ENCODE data around the gene ME1. TPM values are rescaled to one million over a fixed set of nuclear protein-coding genes. Genes with fewer than 3 reads are reported as not detected.
A peak's percentile ranks its signal among the peaks of the same experiment; 100 is the strongest.
"Not testable (repeated sequence)": the region's sequence is repeated elsewhere in the genome, so short reads cannot be mapped to it uniquely, and the experiment has no call there.

The ME1 gene
- polyA plus RNA-seq, 2 of the 4 experiments (the other 2 are of a cell fraction) = 59.1 to 60.6 TPM

DNA sequence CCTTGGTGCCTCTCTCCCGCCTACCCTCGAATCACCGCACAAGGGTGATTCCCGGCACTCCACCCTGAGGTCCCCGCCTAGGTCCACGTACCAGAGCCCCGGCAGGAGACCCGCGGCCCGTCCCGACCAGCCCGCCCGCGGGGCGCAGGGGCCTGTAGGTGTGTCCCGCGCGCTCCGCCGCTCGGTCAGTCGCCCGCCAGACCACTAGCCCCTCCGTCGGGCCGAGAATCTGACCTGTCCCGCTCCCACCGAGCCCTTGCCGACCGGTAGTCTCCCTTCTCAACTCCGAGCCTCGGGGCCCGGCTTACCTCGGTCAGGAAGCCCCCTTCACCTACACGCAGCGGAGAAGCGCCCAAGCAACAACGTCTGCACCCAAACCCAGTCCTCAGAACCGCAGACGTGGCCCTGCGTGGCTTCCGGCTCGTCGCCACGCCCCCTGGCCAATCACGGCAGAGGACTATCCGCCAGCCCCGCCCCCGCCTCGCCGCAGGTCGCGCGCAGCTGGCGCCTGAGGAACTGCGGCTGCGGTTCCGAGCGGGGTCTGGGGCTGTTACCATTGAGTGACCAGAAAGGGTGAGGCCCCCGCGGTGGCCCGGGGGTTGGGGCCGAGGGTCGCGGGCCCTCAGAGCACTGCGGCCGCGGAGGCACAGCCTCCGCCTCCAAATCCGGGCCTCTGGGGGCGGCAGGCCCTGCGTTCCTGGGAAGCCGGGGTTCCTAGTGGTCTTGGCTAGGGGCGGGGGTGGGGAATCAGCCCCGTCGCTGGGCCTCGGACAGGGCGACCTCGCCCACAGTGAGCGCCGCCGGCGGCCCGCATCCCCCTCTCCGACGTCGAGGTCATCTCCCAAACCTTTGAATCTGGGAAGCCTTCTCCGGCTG lies 237.7 kb downstream of the ME1 start, which contains the start of the genes PGM3 and RWDD2A (continued):
- TF ChIP-seq TP53 (CRISPR knock-in tag; IDR thresholded peaks at IDR 0.05) (no peak), ZC3H11A (IDR thresholded peaks at IDR 0.05) (no peak), NPAS2 (CRISPR knock-in tag; IDR thresholded peaks at IDR 0.05; ENCODE audit: borderline replicate concordance) (no peak), BCL3 (IDR thresholded peaks at IDR 0.05) (0 out of 3 replicates have a peak, but pooled peaks have one; percentile 47), PHF8 (IDR thresholded peaks at IDR 0.05; ENCODE audit: borderline replicate concordance, low read depth) (peak; percentile 64), ZNF302 (CRISPR knock-in tag; IDR thresholded peaks at IDR 0.05) (no peak), EHF (CRISPR knock-in tag; IDR thresholded peaks at IDR 0.05) (no peak), FOSL2 (IDR thresholded peaks at IDR 0.05) (no peak), FOSL2 (CRISPR knock-in tag; IDR thresholded peaks at IDR 0.05) (no peak)
- TF ChIP-seq, protein P1, sequence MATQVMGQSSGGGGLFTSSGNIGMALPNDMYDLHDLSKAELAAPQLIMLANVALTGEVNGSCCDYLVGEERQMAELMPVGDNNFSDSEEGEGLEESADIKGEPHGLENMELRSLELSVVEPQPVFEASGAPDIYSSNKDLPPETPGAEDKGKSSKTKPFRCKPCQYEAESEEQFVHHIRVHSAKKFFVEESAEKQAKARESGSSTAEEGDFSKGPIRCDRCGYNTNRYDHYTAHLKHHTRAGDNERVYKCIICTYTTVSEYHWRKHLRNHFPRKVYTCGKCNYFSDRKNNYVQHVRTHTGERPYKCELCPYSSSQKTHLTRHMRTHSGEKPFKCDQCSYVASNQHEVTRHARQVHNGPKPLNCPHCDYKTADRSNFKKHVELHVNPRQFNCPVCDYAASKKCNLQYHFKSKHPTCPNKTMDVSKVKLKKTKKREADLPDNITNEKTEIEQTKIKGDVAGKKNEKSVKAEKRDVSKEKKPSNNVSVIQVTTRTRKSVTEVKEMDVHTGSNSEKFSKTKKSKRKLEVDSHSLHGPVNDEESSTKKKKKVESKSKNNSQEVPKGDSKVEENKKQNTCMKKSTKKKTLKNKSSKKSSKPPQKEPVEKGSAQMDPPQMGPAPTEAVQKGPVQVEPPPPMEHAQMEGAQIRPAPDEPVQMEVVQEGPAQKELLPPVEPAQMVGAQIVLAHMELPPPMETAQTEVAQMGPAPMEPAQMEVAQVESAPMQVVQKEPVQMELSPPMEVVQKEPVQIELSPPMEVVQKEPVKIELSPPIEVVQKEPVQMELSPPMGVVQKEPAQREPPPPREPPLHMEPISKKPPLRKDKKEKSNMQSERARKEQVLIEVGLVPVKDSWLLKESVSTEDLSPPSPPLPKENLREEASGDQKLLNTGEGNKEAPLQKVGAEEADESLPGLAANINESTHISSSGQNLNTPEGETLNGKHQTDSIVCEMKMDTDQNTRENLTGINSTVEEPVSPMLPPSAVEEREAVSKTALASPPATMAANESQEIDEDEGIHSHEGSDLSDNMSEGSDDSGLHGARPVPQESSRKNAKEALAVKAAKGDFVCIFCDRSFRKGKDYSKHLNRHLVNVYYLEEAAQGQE (IDR thresholded peaks at IDR 0.05) = no peak

GRCh38 chr6:83192456-83192855 lies 238.4 kb downstream of the ME1 start:
- Histone ChIP-seq H3K4me3 (peak overlapping the region; percentile 90), H3K9me3 (no peaks in the 10 kb centered on the region), H3K27ac (peak overlapping the region; percentile 82 to 95), H3K4me2 (peak overlapping the region; percentile 81), H3K4me1 (peaks cover 6% of the 10 kb centered on the region; the same call in 1 of the 3 replicates)
- no peak for FAIRE-seq
- 5% methylated on average over 4 of the region's 4 CpGs for WGBS (ENCODE audit: missing lambda C conversion rate)
- ChIA-PET CTCF (no interaction called here), POLR2A (no interaction called here)
- DNase-seq (ENCODE audit: low read depth in 1 of 2, low spot score in 1 of 2) = no peak
- no peak for ATAC-seq
- TF ChIP-seq, protein P2, sequence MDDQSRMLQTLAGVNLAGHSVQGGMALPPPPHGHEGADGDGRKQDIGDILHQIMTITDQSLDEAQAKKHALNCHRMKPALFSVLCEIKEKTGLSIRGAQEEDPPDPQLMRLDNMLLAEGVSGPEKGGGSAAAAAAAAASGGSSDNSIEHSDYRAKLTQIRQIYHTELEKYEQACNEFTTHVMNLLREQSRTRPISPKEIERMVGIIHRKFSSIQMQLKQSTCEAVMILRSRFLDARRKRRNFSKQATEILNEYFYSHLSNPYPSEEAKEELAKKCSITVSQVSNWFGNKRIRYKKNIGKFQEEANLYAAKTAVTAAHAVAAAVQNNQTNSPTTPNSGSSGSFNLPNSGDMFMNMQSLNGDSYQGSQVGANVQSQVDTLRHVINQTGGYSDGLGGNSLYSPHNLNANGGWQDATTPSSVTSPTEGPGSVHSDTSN (IDR thresholded peaks at IDR 0.05) = no peak
- TF ChIP-seq, protein P3, sequence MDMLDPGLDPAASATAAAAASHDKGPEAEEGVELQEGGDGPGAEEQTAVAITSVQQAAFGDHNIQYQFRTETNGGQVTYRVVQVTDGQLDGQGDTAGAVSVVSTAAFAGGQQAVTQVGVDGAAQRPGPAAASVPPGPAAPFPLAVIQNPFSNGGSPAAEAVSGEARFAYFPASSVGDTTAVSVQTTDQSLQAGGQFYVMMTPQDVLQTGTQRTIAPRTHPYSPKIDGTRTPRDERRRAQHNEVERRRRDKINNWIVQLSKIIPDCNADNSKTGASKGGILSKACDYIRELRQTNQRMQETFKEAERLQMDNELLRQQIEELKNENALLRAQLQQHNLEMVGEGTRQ (IDR thresholded peaks at IDR 0.05) = no peak
- TF ChIP-seq FOSB (CRISPR knock-in tag; IDR thresholded peaks at IDR 0.05) (no peak), ELK1 (IDR thresholded peaks at IDR 0.05; ENCODE audit: low read depth, low read length) (no peak), HDAC2 (IDR thresholded peaks at IDR 0.05) (no peak), POLR2A (IDR thresholded peaks at IDR 0.05; ENCODE audit: low read length) (no peak), MAX (IDR thresholded peaks at IDR 0.05) (no peak), ESRRA (IDR thresholded peaks at IDR 0.05; ENCODE audit: borderline replicate concordance, low read length) (no peak), ZC3H11A (IDR thresholded peaks at IDR 0.05) (no peak), KDM5A (IDR thresholded peaks at IDR 0.05) (no peak), FOXS1 (CRISPR knock-in tag; IDR thresholded peaks at IDR 0.05) (no peak)
- TF ChIP-seq, protein P4, sequence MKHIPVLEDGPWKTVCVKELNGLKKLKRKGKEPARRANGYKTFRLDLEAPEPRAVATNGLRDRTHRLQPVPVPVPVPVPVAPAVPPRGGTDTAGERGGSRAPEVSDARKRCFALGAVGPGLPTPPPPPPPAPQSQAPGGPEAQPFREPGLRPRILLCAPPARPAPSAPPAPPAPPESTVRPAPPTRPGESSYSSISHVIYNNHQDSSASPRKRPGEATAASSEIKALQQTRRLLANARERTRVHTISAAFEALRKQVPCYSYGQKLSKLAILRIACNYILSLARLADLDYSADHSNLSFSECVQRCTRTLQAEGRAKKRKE (CRISPR knock-in tag; IDR thresholded peaks at IDR 0.05; ENCODE audit: low read depth) = no peak

- CTCF ChIA-PET; FAIRE-seq; ATAC-seq; DNase-seq (ENCODE audit: low read depth in 1 of 2, low spot score in 1 of 2); H3K9me3 ChIP-seq; H3K4me1 ChIP-seq; POLR2A ChIA-PET: not testable (repeated sequence)
- H3K4me3 ChIP-seq = peak overlapping the region; percentile 90
- H3K4me2 ChIP-seq = peak overlapping the region; percentile 81
- WGBS (ENCODE audit: missing lambda C conversion rate) = 93% methylated on average over 18 of the region's 18 CpGs
- peak overlapping the region; percentile 82 to 95; a peak in 3 of 6 replicates for H3K27ac ChIP-seq
Measured at GRCh38 chr6:83191974-83192373, 238.9 kb downstream of the ME1 start.
